SK-N-SH (cell line): ENCODE measurements around the gene ATP6V1F. TPM values are rescaled to one million over a fixed set of nuclear protein-coding genes. Genes with fewer than 3 reads are reported as not detected.

Experiments used
- CTCF ChIA-PET: fragments of 300-600, 350-600 bp; formaldehyde crosslinking; extraction: SDS; loops from one replicate; lab custom pipeline; 2021; lab: Yijun Ruan, JAX
- POLR2A ChIA-PET: fragments of 350-600 bp; sonication (Branson Sonifier 250); formaldehyde crosslinking; extraction: SDS; loops from one replicate; lab custom pipeline; 2020; ENCODE audit warnings: antibody characterized with exemption, inconsistent platforms; lab: Yijun Ruan, JAX
- DNase-seq: peaks from one replicate; pipeline ENCODE4 v3.0.0; 2012
- H2AFZ ChIP-seq: fragments of 200-600 bp; sonication (generic); 2 replicates; pipeline ENCODE4 v1.8.1; 2016; ENCODE audit warnings: antibody characterized with exemption, mild to moderate bottlenecking, low read depth
- H3F3A ChIP-seq: fragments of 200-600 bp; sonication (generic); replicated peaks from 2 replicates; pipeline ENCODE3; 2016; ENCODE audit warnings: antibody characterized with exemption, mild to moderate bottlenecking; ENCODE audit not compliant: insufficient read depth
- H3K27ac ChIP-seq, 2 experiments: fragments of 200-500 bp in 1 of 2; fragments of 200-600 bp in 1 of 2; sonication (Bioruptor generic) in 1 of 2; sonication (generic), shearing (Covaris generic) in 1 of 2; 2 replicates each; pipeline versions ENCODE4 v1.5.1 to v1.6.1; 2014 to 2016; ENCODE audit warnings: low read depth in 2 of 2, inconsistent platforms in 1 of 2, low read length in 1 of 2, mild to moderate bottlenecking in 1 of 2, mixed read lengths in 1 of 2
- H3K27me3 ChIP-seq: fragments of 200-600 bp; sonication (generic), shearing (Covaris generic); 2 replicates; pipeline ENCODE4 v1.6.1; 2016; ENCODE audit warnings: mixed run types; ENCODE audit not compliant: insufficient read depth
- H3K36me3 ChIP-seq, 2 experiments: fragments of 200-500 bp in 1 of 2; fragments of 200-600 bp in 1 of 2; sonication (Bioruptor generic) in 1 of 2; sonication (generic) in 1 of 2; replicated peaks in 1 of 2; 2 replicates each; pipeline versions ENCODE3 to v1.5.1; 2014 to 2016; ENCODE audit warnings: low read length in 1 of 2, mild to moderate bottlenecking in 1 of 2; ENCODE audit not compliant: insufficient read depth in 2 of 2, control insufficient read depth in 1 of 2
- H3K4me1 ChIP-seq, 2 experiments: fragments of 200-500 bp in 1 of 2; fragments of 200-600 bp in 1 of 2; sonication (Bioruptor generic) in 1 of 2; sonication (generic), shearing (Covaris generic) in 1 of 2; 2 replicates each; pipeline versions ENCODE4 v1.5.1 to v1.6.1; 2014 to 2016; ENCODE audit warnings: low read depth in 1 of 2, low read length in 1 of 2, mixed run types in 1 of 2; ENCODE audit not compliant: insufficient read depth in 2 of 2, control insufficient read depth in 1 of 2
- H3K4me2 ChIP-seq: fragments of 200-600 bp; sonication (generic), shearing (Covaris generic); 2 replicates; pipeline ENCODE4 v1.6.1; 2017; ENCODE audit warnings: mixed run types
- H3K4me3 ChIP-seq, 2 experiments: fragments of 200-500 bp in 1 of 2; fragments of 200-600 bp in 1 of 2; sonication (Bioruptor generic) in 1 of 2; sonication (generic), shearing (Covaris generic) in 1 of 2; 2 replicates each; pipeline versions ENCODE4 v1.5.1 to v1.8.1; 2014 to 2016; ENCODE audit warnings: low read depth in 2 of 2, inconsistent platforms in 1 of 2, low read length in 1 of 2, mild to moderate bottlenecking in 1 of 2, mixed read lengths in 1 of 2, moderate library complexity in 1 of 2
- H3K79me2 ChIP-seq: fragments of 200-600 bp; sonication (generic); 2 replicates; pipeline ENCODE4 v1.8.1; 2017; ENCODE audit warnings: mild to moderate bottlenecking; ENCODE audit not compliant: insufficient read depth
- H3K9ac ChIP-seq: fragments of 200-600 bp; sonication (generic); 2 replicates; pipeline ENCODE4 v1.6.1; 2017; ENCODE audit warnings: mixed run types
- H3K9me2 ChIP-seq: fragments of 200-600 bp; sonication (generic); 2 replicates; pipeline ENCODE4 v1.6.1; 2017; ENCODE audit warnings: mixed run types
- H3K9me3 ChIP-seq: fragments of 200-600 bp; sonication (generic); 2 replicates; pipeline ENCODE4 v1.6.1; 2017; ENCODE audit warnings: mixed run types, mild to moderate bottlenecking, moderate library complexity
- H4K20me1 ChIP-seq: fragments of 200-600 bp; sonication (generic); 2 replicates; pipeline ENCODE4 v1.6.1; 2017; ENCODE audit warnings: mild to moderate bottlenecking, mixed run types; ENCODE audit not compliant: insufficient read depth
- EZH2phosphoT487 ChIP-seq: fragments of 200-600 bp; sonication (generic); IDR thresholded peaks from 2 replicates; pipeline ENCODE4 v1.6.1; 2017; ENCODE audit warnings: low read depth, mixed run types, mild to moderate bottlenecking, antibody characterized with exemption, moderate library complexity, borderline replicate concordance
- FOSL2 ChIP-seq: IDR thresholded peaks from 2 replicates; pipeline ENCODE4 v1.4.0; 2012; ENCODE audit warnings: low read depth, mild to moderate bottlenecking, moderate library complexity, borderline replicate concordance
- FOXJ3 ChIP-seq: sonication (generic); formaldehyde crosslinking; IDR thresholded peaks from 2 replicates; pipeline ENCODE4 v1.5.1; 2020; ENCODE audit warnings: mild to moderate bottlenecking, missing genetic modification reagents
- FOXM1 ChIP-seq: IDR thresholded peaks from 2 replicates; pipeline ENCODE4 v1.4.0; 2012; ENCODE audit warnings: low read depth, mild to moderate bottlenecking
- JUND ChIP-seq: IDR thresholded peaks from 2 replicates; pipeline ENCODE4 v1.4.0; 2012
- MEF2A ChIP-seq: IDR thresholded peaks from 2 replicates; pipeline ENCODE4 v1.4.0; 2012; ENCODE audit warnings: low read depth, borderline replicate concordance
- MXI1 ChIP-seq: IDR thresholded peaks from 2 replicates; pipeline ENCODE4 v1.6.1; 2012; ENCODE audit warnings: mild to moderate bottlenecking, low read depth, low read length, improper control_type of control experiment
- NRF1 ChIP-seq: IDR thresholded peaks from 2 replicates; pipeline ENCODE4 v1.6.1; 2012; ENCODE audit warnings: low read depth, mild to moderate bottlenecking, low read length
- POLR2AphosphoS5 ChIP-seq: IDR thresholded peaks from 2 replicates; pipeline ENCODE4 v1.6.1; 2012; ENCODE audit warnings: low read depth, low read length
- SIN3A ChIP-seq: IDR thresholded peaks from 2 replicates; pipeline ENCODE4 v1.6.1; 2012; ENCODE audit warnings: low read depth, mild to moderate bottlenecking, low read length, moderate library complexity, borderline replicate concordance
- TEAD4 ChIP-seq: IDR thresholded peaks from 2 replicates; pipeline ENCODE4 v1.4.0; 2012; ENCODE audit warnings: mild to moderate bottlenecking, borderline replicate concordance; ENCODE audit not compliant: insufficient read depth
- YY1 ChIP-seq: IDR thresholded peaks from 2 replicates; pipeline ENCODE4 v1.4.0; 2012; ENCODE audit warnings: low read depth, mild to moderate bottlenecking
- WGBS: methylation state at CpG from one replicate; pipeline ENCODE4 v1.1.6; 2017; ENCODE audit warnings: low lambda C conversion rate; 5-methylcytosine and 5-hydroxymethylcytosine counted together
- polyA plus RNA-seq, 3 experiments: library from polyadenylated mRNA; depleted of rRNA; stranded (reverse); fragments of >200 nt; gene quantifications; 2 replicates each; pipeline ENCODE4 v1.2.3, GENCODE V29; 2012
- TF ChIP-seq, protein P1 (sequence below): IDR thresholded peaks from 2 replicates; pipeline ENCODE4 v1.4.0; 2012; ENCODE audit warnings: low read depth
- TF ChIP-seq, protein P2 (sequence below): IDR thresholded peaks from 2 replicates; pipeline ENCODE4 v1.6.1; 2012; ENCODE audit warnings: mild to moderate bottlenecking, low read depth, low read length, moderate library complexity
- TF ChIP-seq, protein P3 (sequence below): fragments of 150-350 bp; IDR thresholded peaks from 2 replicates; pipeline ENCODE4 v1.6.1; 2017; ENCODE audit warnings: antibody characterized with exemption, low read length, low read depth, borderline replicate concordance
- TF ChIP-seq, protein P4 (sequence below): IDR thresholded peaks from 2 replicates; pipeline ENCODE4; 2012

ATP6V1F gene
- polyA plus RNA-seq, 1 of the 3 experiments (the other 2 are of a cell fraction), result 495 TPM

DNA sequence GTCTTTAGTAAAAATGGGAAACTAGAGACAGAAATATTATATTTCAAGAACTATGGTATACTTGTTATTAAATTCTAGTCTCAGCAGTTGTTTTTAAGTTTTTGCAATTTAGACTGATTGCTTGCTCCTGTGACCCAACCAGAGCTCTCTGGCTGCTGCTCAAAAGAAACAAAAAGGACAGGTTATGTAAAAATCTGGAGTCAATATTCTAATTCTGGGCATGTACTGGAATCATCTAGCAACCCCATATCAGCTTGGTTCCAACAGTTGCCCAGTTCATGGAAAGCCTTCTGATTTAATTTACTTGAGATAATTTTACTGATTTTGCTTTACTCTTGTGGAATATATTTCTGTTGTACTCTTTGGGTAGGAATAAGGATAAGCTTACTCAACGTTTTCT, 37.6 kb downstream of the ATP6V1F start:
- Histone ChIP-seq H2AFZ (no peak overlapping the region), H3K9ac (no peak overlapping the region), H3K4me2 (no peak overlapping the region), H3K4me3 (no peak overlapping the region), H3K9me3 (0 out of 2 replicates have a peak, but pooled peaks cover 8% of the 10 kb centered on the region), H4K20me1 (no peaks in the 10 kb centered on the region), H3F3A (no peaks in the 10 kb centered on the region), H3K36me3 (no peaks in the 10 kb centered on the region), H3K79me2 (no peaks in the 10 kb centered on the region), H3K4me1 (peaks cover 0 to 4% of the 10 kb centered on the region in 2 experiments; a peak in 1 of 4 replicates), H3K27ac (no peak overlapping the region), H3K27me3 (0 out of 2 replicates have a peak, but pooled peaks cover 4% of the 10 kb centered on the region), H3K9me2 (no peaks in the 10 kb centered on the region)
- no peak for TF ChIP-seq JUND
- no peak for TF ChIP-seq FOXJ3 (CRISPR knock-in tag)
- no peak for TF ChIP-seq MEF2A
- TF ChIP-seq POLR2AphosphoS5, result no peak
- TF ChIP-seq EZH2phosphoT487, result no peak
- TF ChIP-seq, protein P1, sequence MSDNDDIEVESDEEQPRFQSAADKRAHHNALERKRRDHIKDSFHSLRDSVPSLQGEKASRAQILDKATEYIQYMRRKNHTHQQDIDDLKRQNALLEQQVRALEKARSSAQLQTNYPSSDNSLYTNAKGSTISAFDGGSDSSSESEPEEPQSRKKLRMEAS, result no peak
- TF ChIP-seq TEAD4, result no peak
- TF ChIP-seq YY1, result no peak
- TF ChIP-seq, protein P2, sequence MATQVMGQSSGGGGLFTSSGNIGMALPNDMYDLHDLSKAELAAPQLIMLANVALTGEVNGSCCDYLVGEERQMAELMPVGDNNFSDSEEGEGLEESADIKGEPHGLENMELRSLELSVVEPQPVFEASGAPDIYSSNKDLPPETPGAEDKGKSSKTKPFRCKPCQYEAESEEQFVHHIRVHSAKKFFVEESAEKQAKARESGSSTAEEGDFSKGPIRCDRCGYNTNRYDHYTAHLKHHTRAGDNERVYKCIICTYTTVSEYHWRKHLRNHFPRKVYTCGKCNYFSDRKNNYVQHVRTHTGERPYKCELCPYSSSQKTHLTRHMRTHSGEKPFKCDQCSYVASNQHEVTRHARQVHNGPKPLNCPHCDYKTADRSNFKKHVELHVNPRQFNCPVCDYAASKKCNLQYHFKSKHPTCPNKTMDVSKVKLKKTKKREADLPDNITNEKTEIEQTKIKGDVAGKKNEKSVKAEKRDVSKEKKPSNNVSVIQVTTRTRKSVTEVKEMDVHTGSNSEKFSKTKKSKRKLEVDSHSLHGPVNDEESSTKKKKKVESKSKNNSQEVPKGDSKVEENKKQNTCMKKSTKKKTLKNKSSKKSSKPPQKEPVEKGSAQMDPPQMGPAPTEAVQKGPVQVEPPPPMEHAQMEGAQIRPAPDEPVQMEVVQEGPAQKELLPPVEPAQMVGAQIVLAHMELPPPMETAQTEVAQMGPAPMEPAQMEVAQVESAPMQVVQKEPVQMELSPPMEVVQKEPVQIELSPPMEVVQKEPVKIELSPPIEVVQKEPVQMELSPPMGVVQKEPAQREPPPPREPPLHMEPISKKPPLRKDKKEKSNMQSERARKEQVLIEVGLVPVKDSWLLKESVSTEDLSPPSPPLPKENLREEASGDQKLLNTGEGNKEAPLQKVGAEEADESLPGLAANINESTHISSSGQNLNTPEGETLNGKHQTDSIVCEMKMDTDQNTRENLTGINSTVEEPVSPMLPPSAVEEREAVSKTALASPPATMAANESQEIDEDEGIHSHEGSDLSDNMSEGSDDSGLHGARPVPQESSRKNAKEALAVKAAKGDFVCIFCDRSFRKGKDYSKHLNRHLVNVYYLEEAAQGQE, result no peak
- no peak for TF ChIP-seq NRF1
- TF ChIP-seq SIN3A, result no peak
- no peak for TF ChIP-seq MXI1
- TF ChIP-seq, protein P3, sequence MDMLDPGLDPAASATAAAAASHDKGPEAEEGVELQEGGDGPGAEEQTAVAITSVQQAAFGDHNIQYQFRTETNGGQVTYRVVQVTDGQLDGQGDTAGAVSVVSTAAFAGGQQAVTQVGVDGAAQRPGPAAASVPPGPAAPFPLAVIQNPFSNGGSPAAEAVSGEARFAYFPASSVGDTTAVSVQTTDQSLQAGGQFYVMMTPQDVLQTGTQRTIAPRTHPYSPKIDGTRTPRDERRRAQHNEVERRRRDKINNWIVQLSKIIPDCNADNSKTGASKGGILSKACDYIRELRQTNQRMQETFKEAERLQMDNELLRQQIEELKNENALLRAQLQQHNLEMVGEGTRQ, result no peak
- TF ChIP-seq, protein P4, sequence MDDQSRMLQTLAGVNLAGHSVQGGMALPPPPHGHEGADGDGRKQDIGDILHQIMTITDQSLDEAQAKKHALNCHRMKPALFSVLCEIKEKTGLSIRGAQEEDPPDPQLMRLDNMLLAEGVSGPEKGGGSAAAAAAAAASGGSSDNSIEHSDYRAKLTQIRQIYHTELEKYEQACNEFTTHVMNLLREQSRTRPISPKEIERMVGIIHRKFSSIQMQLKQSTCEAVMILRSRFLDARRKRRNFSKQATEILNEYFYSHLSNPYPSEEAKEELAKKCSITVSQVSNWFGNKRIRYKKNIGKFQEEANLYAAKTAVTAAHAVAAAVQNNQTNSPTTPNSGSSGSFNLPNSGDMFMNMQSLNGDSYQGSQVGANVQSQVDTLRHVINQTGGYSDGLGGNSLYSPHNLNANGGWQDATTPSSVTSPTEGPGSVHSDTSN, result no peak
- no peak for TF ChIP-seq FOXM1
- TF ChIP-seq FOSL2, result no peak
- POLR2A ChIA-PET, result no interaction called here
- DNase-seq, result no peak
- CTCF ChIA-PET, result interaction anchor here (0.6 to 9.2 kb wide), 6 partner anchors 10 to 473 kb away, joined by 3 to 137 read pairs (median 4); no protein-coding TSS in a partner anchor
- WGBS, result 2% methylated on average over 1 of the region's 1 CpG
